ENCODE measurements around the gene ACSF2.

The ACSF2 gene

GRCh38 chr17:50440172-50440837 is 14.3 kb downstream of the ACSF2 start:
- Histone ChIP-seq H3F3A (ENCODE audit: insufficient read depth, low read length) (no peaks in the 10 kb centered on the region), H3K27ac (ENCODE audit: low read length) (no peak overlapping the region), H3K4me3 (ENCODE audit: low read length) (no peak overlapping the region), H3K27me3 (replicated peaks; ENCODE audit: insufficient read depth, low read length) (no peaks in the 10 kb centered on the region), H2AFZ (ENCODE audit: low read length) (no peak overlapping the region), H3K9me2 (replicated peaks; ENCODE audit: insufficient read depth, low read length) (no peaks in the 10 kb centered on the region), H3K4me2 (ENCODE audit: low read depth, low read length) (no peak overlapping the region), H4K20me1 (ENCODE audit: insufficient read depth, low read length) (no peaks in the 10 kb centered on the region), H3K36me3 (replicated peaks; ENCODE audit: insufficient read depth, low read length) (no peaks in the 10 kb centered on the region), H3K4me1 (ENCODE audit: low read length) (no peaks in the 10 kb centered on the region), H3K79me2 (ENCODE audit: low read length) (no peaks in the 10 kb centered on the region), H3K9me3 (replicated peaks; ENCODE audit: insufficient read depth, low read length) (no peaks in the 10 kb centered on the region), H3K9ac (ENCODE audit: low read length) (no peak overlapping the region)
- no peak for TF ChIP-seq CTCF (IDR thresholded peaks at IDR 0.05; ENCODE audit: low read length)
- no peak for TF ChIP-seq EZH2phosphoT487 (IDR thresholded peaks at IDR 0.05; ENCODE audit: low read length)
- no peak for TF ChIP-seq EZH2 (optimal IDR thresholded peaks at IDR 0.05; ENCODE audit: low read depth, low read length)
- no peak for DNase-seq

- no peaks in the 10 kb centered on the region for H3F3A ChIP-seq (ENCODE audit: insufficient read depth, low read length)
- no peak overlapping the region for H2AFZ ChIP-seq (ENCODE audit: low read length)
- H3K27me3 ChIP-seq (replicated peaks; ENCODE audit: insufficient read depth, low read length), result no peaks in the 10 kb centered on the region
- no peaks in the 10 kb centered on the region for H3K4me1 ChIP-seq (ENCODE audit: low read length)
- no peak overlapping the region for H3K9ac ChIP-seq (ENCODE audit: low read length)
- no peaks in the 10 kb centered on the region for H4K20me1 ChIP-seq (ENCODE audit: insufficient read depth, low read length)
- DNase-seq, result no peak
- H3K9me2 ChIP-seq (replicated peaks; ENCODE audit: insufficient read depth, low read length), result no peaks in the 10 kb centered on the region
- no peaks in the 10 kb centered on the region for H3K9me3 ChIP-seq (replicated peaks; ENCODE audit: insufficient read depth, low read length)
- no peaks in the 10 kb centered on the region for H3K79me2 ChIP-seq (ENCODE audit: low read length)
- no peaks in the 10 kb centered on the region for H3K36me3 ChIP-seq (replicated peaks; ENCODE audit: insufficient read depth, low read length)
- H3K4me2 ChIP-seq (ENCODE audit: low read depth, low read length), result no peak overlapping the region
- H3K4me3 ChIP-seq (ENCODE audit: low read length), result no peak overlapping the region
- TF ChIP-seq EZH2phosphoT487 (IDR thresholded peaks at IDR 0.05; ENCODE audit: low read length) (no peak), CTCF (IDR thresholded peaks at IDR 0.05; ENCODE audit: low read length) (no peak), EZH2 (optimal IDR thresholded peaks at IDR 0.05; ENCODE audit: low read depth, low read length) (no peak)
- no peak overlapping the region for H3K27ac ChIP-seq (ENCODE audit: low read length)
Observed at GRCh38 chr17:50440838-50441829, 15.1 kb downstream of the ACSF2 start.

- DNase-seq, result no peak
- TF ChIP-seq CTCF (IDR thresholded peaks at IDR 0.05; ENCODE audit: low read length), result no peak
- no peak for TF ChIP-seq EZH2 (optimal IDR thresholded peaks at IDR 0.05; ENCODE audit: low read depth, low read length)
- no peak for TF ChIP-seq EZH2phosphoT487 (IDR thresholded peaks at IDR 0.05; ENCODE audit: low read length)
- Histone ChIP-seq H3K9ac (ENCODE audit: low read length) (no peak overlapping the region), H3K9me3 (replicated peaks; ENCODE audit: insufficient read depth, low read length) (no peaks in the 10 kb centered on the region), H3K4me1 (ENCODE audit: low read length) (no peaks in the 10 kb centered on the region), H3K4me3 (ENCODE audit: low read length) (no peak overlapping the region), H3F3A (ENCODE audit: insufficient read depth, low read length) (no peaks in the 10 kb centered on the region), H3K9me2 (replicated peaks; ENCODE audit: insufficient read depth, low read length) (no peaks in the 10 kb centered on the region), H4K20me1 (ENCODE audit: insufficient read depth, low read length) (no peaks in the 10 kb centered on the region), H3K4me2 (ENCODE audit: low read depth, low read length) (no peak overlapping the region), H3K27me3 (replicated peaks; ENCODE audit: insufficient read depth, low read length) (no peaks in the 10 kb centered on the region), H3K79me2 (ENCODE audit: low read length) (no peaks in the 10 kb centered on the region), H3K36me3 (replicated peaks; ENCODE audit: insufficient read depth, low read length) (no peaks in the 10 kb centered on the region), H3K27ac (ENCODE audit: low read length) (no peak overlapping the region), H2AFZ (ENCODE audit: low read length) (no peak overlapping the region)
Observed at GRCh38 chr17:50443505-50443974, 17.5 kb downstream of the ACSF2 start.
